ENCODE results near the gene SLC39A5.
"Not testable (repeated sequence)": the region's sequence is repeated elsewhere in the genome, so short reads cannot be mapped to it uniquely, and the experiment has no call there.

- not testable (repeated sequence) for TF ChIP-seq CTCF, POLR2A (IDR thresholded peaks at IDR 0.05)
These were observed 36.3 kb downstream of the SLC39A5 start for GRCh38 chr12:56266068-56266692.
